KMS-11 (cell line): ENCODE data around the gene OR1K1.
"Not testable (repeated sequence)": the region's sequence is repeated elsewhere in the genome, so short reads cannot be mapped to it uniquely, and the experiment has no call there.

ENCODE experiments used
- H2AFZ ChIP-seq: fragments of 200-600 bp; sonication (generic); 2 replicates; pipeline ENCODE4 v1.6.1; 2016; ENCODE audit warnings: antibody characterized with exemption, mixed run types, low read depth
- H3K27ac ChIP-seq: fragments of 200-600 bp; sonication (generic); 2 replicates; pipeline ENCODE4 v1.6.1; 2016; ENCODE audit warnings: mild to moderate bottlenecking, mixed run types
- H3K27me3 ChIP-seq: fragments of 200-600 bp; sonication (generic); 2 replicates; pipeline ENCODE4 v1.6.1; 2017; ENCODE audit warnings: mild to moderate bottlenecking, low read depth, mixed run types, moderate library complexity; ENCODE audit not compliant: insufficient read depth
- H3K36me3 ChIP-seq: fragments of 200-600 bp; sonication (generic); 2 replicates; pipeline ENCODE4 v1.6.1; 2017; ENCODE audit warnings: mild to moderate bottlenecking, mixed run types; ENCODE audit not compliant: insufficient read depth
- H3K4me1 ChIP-seq: fragments of 200-600 bp; sonication (generic); 2 replicates; pipeline ENCODE4 v1.6.1; 2016; ENCODE audit warnings: mild to moderate bottlenecking, low read depth, mixed run types; ENCODE audit not compliant: poor library complexity, severe bottlenecking
- H3K4me2 ChIP-seq: fragments of 200-600 bp; sonication (generic); 2 replicates; pipeline ENCODE4 v1.7.0; 2016; ENCODE audit warnings: mild to moderate bottlenecking, mixed run types
- H3K4me3 ChIP-seq: fragments of 200-600 bp; sonication (generic); IDR thresholded peaks from 2 replicates; pipeline ENCODE4 v1.6.1; 2017; ENCODE audit warnings: low read depth, low read length, mixed read lengths; ENCODE audit not compliant: insufficient read depth
- H3K79me2 ChIP-seq: fragments of 200-600 bp; sonication (generic); 2 replicates; pipeline ENCODE4 v1.6.1; 2016; ENCODE audit warnings: low read depth, mixed run types; ENCODE audit not compliant: insufficient read depth
- H3K9ac ChIP-seq: fragments of 200-600 bp; sonication (generic); 2 replicates; pipeline ENCODE4 v1.6.1; 2016; ENCODE audit warnings: mild to moderate bottlenecking, mixed run types
- H4K20me1 ChIP-seq: fragments of 200-600 bp; sonication (generic); 2 replicates; pipeline ENCODE4 v1.6.1; 2016; ENCODE audit warnings: mild to moderate bottlenecking, mixed run types; ENCODE audit not compliant: insufficient read depth
- CTCF ChIP-seq: fragments of 200-600 bp; sonication (generic); conservative IDR thresholded peaks from 2 replicates; pipeline ENCODE4 v1.6.1; 2017; ENCODE audit warnings: low read depth, mild to moderate bottlenecking, antibody characterized with exemption, low read length, moderate library complexity, mixed read lengths

OR1K1 gene

GRCh38 chr9:122838441-122838840 is 38.5 kb downstream of the OR1K1 start:
- H3K27me3 ChIP-seq, H3K79me2 ChIP-seq, H3K9ac ChIP-seq, H3K4me3 ChIP-seq, H3K4me2 ChIP-seq, H2AFZ ChIP-seq, H3K36me3 ChIP-seq, H3K27ac ChIP-seq, H4K20me1 ChIP-seq, H3K4me1 ChIP-seq: not testable (repeated sequence)
- TF ChIP-seq CTCF: 0 out of 2 replicates have a peak, but pooled peaks have one; percentile 17

GRCh38 chr9:122841501-122841900 is 41.6 kb downstream of the OR1K1 start:
- Histone ChIP-seq H3K9ac (no peak overlapping the region), H3K4me3 (no peak overlapping the region), H3K36me3 (no peaks in the 10 kb centered on the region), H4K20me1 (no peaks in the 10 kb centered on the region), H3K4me2 (no peak overlapping the region), H3K4me1 (no peaks in the 10 kb centered on the region), H3K79me2 (no peaks in the 10 kb centered on the region), H2AFZ (no peak overlapping the region), H3K27me3 (no peaks in the 10 kb centered on the region; the same call in 1 of the 2 replicates), H3K27ac (no peak overlapping the region)
- TF ChIP-seq CTCF: no peak

- H3K36me3 ChIP-seq: no peaks in the 10 kb centered on the region
- H4K20me1 ChIP-seq: no peaks in the 10 kb centered on the region
- no peak for TF ChIP-seq CTCF
- no peak overlapping the region for H2AFZ ChIP-seq
- no peak overlapping the region for H3K4me3 ChIP-seq
- no peaks in the 10 kb centered on the region for H3K79me2 ChIP-seq
- no peaks in the 10 kb centered on the region; the same call in 1 of the 2 replicates for H3K27me3 ChIP-seq
- H3K27ac ChIP-seq: no peak overlapping the region
- H3K4me1 ChIP-seq: no peaks in the 10 kb centered on the region
- H3K9ac ChIP-seq: no peak overlapping the region
- no peak overlapping the region for H3K4me2 ChIP-seq
Measured at GRCh38 chr9:122844137-122844536, 44.2 kb downstream of the OR1K1 start.

- no peak for TF ChIP-seq CTCF
- no peak overlapping the region for H3K27ac ChIP-seq
- no peaks in the 10 kb centered on the region for H3K4me1 ChIP-seq
- H3K27me3 ChIP-seq: no peaks in the 10 kb centered on the region; the same call in 1 of the 2 replicates
- H4K20me1 ChIP-seq: no peaks in the 10 kb centered on the region
- H3K36me3 ChIP-seq: no peaks in the 10 kb centered on the region
- no peaks in the 10 kb centered on the region for H3K79me2 ChIP-seq
- no peak overlapping the region for H2AFZ ChIP-seq
- H3K4me3 ChIP-seq: no peak overlapping the region
- H3K4me2 ChIP-seq: no peak overlapping the region
- H3K9ac ChIP-seq: no peak overlapping the region
Measured at GRCh38 chr9:122845116-122845515, 45.2 kb downstream of the OR1K1 start.
